HEK293T (cell line): ENCODE results near the gene OS9.
"Not testable (repeated sequence)": the region's sequence is repeated elsewhere in the genome, so short reads cannot be mapped to it uniquely, and the experiment has no call there.

ENCODE experiments used
- CTCF ChIA-PET: fragments of 350-600 bp; formaldehyde crosslinking; extraction: SDS; loops from one replicate; lab custom pipeline; 2021; ENCODE audit warnings: antibody characterized with exemption, inconsistent platforms; lab: Yijun Ruan, JAX
- POLR2A ChIA-PET: fragments of 350-600 bp; formaldehyde crosslinking; extraction: SDS; loops from one replicate; lab custom pipeline; 2020; ENCODE audit warnings: antibody characterized with exemption, inconsistent platforms; lab: Yijun Ruan, JAX
- DNase-seq: peaks from one replicate; pipeline ENCODE4 v3.0.0; 2012; ENCODE audit warnings: mixed read lengths; ENCODE audit errors: extremely low spot score
- ARNT ChIP-seq: fragments of 450-650 bp; IDR thresholded peaks from 2 replicates; pipeline ENCODE4 v1.6.1; 2017; ENCODE audit warnings: mild to moderate bottlenecking
- BHLHE40 ChIP-seq: fragments of 450-650 bp; IDR thresholded peaks from 2 replicates; pipeline ENCODE4 v1.6.1; 2016; ENCODE audit warnings: mild to moderate bottlenecking, moderate library complexity, borderline replicate concordance
- CTBP1 ChIP-seq: fragments of 450-650 bp; IDR thresholded peaks from 2 replicates; pipeline ENCODE4 v1.6.1; 2016; ENCODE audit warnings: borderline replicate concordance
- ELF4 ChIP-seq: fragments of 450-650 bp; IDR thresholded peaks from 2 replicates; pipeline ENCODE4 v1.6.1; 2017; ENCODE audit warnings: antibody characterized with exemption
- FOXA1 ChIP-seq: fragments of 450-650 bp; IDR thresholded peaks from 2 replicates; pipeline ENCODE4 v1.6.1; 2016; ENCODE audit warnings: mild to moderate bottlenecking
- FOXK2 ChIP-seq: fragments of 450-650 bp; IDR thresholded peaks from 2 replicates; pipeline ENCODE4 v1.6.1; 2016; ENCODE audit warnings: mild to moderate bottlenecking
- FOXM1 ChIP-seq: fragments of 450-650 bp; IDR thresholded peaks from 2 replicates; pipeline ENCODE4 v1.6.1; 2017; ENCODE audit warnings: mild to moderate bottlenecking, borderline replicate concordance
- HDGF ChIP-seq: fragments of 450-650 bp; IDR thresholded peaks from 2 replicates; pipeline ENCODE4 v1.6.1; 2017; ENCODE audit warnings: antibody characterized with exemption, borderline replicate concordance
- L3MBTL2 ChIP-seq: fragments of 450-650 bp; conservative IDR thresholded peaks from 2 replicates; pipeline ENCODE4 v1.6.1; 2016; ENCODE audit warnings: mild to moderate bottlenecking
- LEF1 ChIP-seq: fragments of 450-650 bp; IDR thresholded peaks from 2 replicates; pipeline ENCODE4 v1.6.1; 2017; ENCODE audit warnings: mild to moderate bottlenecking, borderline replicate concordance
- NFRKB ChIP-seq: fragments of 450-650 bp; IDR thresholded peaks from 2 replicates; pipeline ENCODE4 v1.6.1; 2016; ENCODE audit warnings: mild to moderate bottlenecking, moderate library complexity
- PKNOX1 ChIP-seq: fragments of 450-650 bp; IDR thresholded peaks from 2 replicates; pipeline ENCODE4 v1.6.1; 2016
- SP1 ChIP-seq: fragments of 450-650 bp; IDR thresholded peaks from 2 replicates; pipeline ENCODE4 v1.6.1; 2017
- SUZ12 ChIP-seq: fragments of 450-650 bp; IDR thresholded peaks from 2 replicates; pipeline ENCODE4 v1.6.1; 2016; ENCODE audit warnings: mild to moderate bottlenecking
- TARDBP ChIP-seq: fragments of 450-650 bp; IDR thresholded peaks from 2 replicates; pipeline ENCODE4 v1.6.1; 2016
- ZNF384 ChIP-seq: fragments of 450-650 bp; IDR thresholded peaks from 2 replicates; pipeline ENCODE4 v1.6.1; 2016

The OS9 gene

GRCh38 chr12:57657744-57658143 is 36.2 kb upstream of the OS9 start:
- DNase-seq = no peak
- TF ChIP-seq TARDBP (no peak), SP1 (no peak), FOXA1 (no peak), ARNT (no peak), L3MBTL2 (no peak), CTBP1 (no peak), PKNOX1 (no peak), LEF1 (no peak), FOXM1 (no peak), FOXK2 (no peak), HDGF (no peak), BHLHE40 (no peak), ZNF384 (no peak), SUZ12 (no peak), ELF4 (no peak), NFRKB (no peak)
- POLR2A ChIA-PET = no interaction called here
- CTCF ChIA-PET = interaction anchor here (1.2 kb wide), 1 partner anchor 25 kb away, joined by 5 read pairs; the partner anchor contains the start of gene B4GALNT1

DNA sequence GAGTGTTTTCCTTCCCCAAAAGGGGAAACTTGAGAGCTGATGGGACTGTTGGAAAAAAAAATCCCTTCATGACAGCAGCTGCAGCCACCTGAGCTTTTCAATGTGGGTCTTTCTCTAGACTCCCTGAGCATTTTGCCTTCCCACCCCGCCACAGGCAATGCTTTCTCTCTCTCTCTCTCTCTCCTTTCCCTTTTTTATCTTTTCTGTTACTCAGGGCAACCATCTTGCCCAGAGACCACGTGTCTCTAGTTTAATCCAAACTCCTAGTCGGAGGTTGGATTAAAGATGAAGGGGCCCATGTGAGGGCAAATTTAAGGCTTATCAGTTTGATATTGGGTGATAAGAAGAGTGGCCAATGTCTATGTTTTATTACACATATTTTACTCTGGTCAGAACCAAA is 35.0 kb upstream of the OS9 start:
- no peak for DNase-seq
- POLR2A ChIA-PET = no interaction called here
- CTCF ChIA-PET = no interaction called here
- TF ChIP-seq ARNT = no peak
- TF ChIP-seq PKNOX1 = no peak
- TF ChIP-seq ZNF384 = no peak
- TF ChIP-seq ELF4 = no peak
- no peak for TF ChIP-seq BHLHE40
- TF ChIP-seq SUZ12 = no peak
- no peak for TF ChIP-seq L3MBTL2
- TF ChIP-seq FOXM1 = no peak
- TF ChIP-seq FOXA1 = no peak
- TF ChIP-seq FOXK2 = no peak
- no peak for TF ChIP-seq NFRKB
- no peak for TF ChIP-seq LEF1
- no peak for TF ChIP-seq SP1
- TF ChIP-seq HDGF = no peak
- no peak for TF ChIP-seq CTBP1
- TF ChIP-seq TARDBP = no peak

- DNase-seq = no peak
- POLR2A ChIA-PET = no interaction called here
- CTCF ChIA-PET = interaction anchor here (1.0 kb wide), 1 partner anchor 29 kb away, joined by 3 read pairs; the partner anchor contains the start of gene B4GALNT1
- no peak for TF ChIP-seq NFRKB
- no peak for TF ChIP-seq PKNOX1
- TF ChIP-seq FOXA1 = no peak
- no peak for TF ChIP-seq L3MBTL2
- TF ChIP-seq LEF1 = no peak
These were observed 32.6 kb upstream of the OS9 start for GRCh38 chr12:57661376-57661775.

DNA sequence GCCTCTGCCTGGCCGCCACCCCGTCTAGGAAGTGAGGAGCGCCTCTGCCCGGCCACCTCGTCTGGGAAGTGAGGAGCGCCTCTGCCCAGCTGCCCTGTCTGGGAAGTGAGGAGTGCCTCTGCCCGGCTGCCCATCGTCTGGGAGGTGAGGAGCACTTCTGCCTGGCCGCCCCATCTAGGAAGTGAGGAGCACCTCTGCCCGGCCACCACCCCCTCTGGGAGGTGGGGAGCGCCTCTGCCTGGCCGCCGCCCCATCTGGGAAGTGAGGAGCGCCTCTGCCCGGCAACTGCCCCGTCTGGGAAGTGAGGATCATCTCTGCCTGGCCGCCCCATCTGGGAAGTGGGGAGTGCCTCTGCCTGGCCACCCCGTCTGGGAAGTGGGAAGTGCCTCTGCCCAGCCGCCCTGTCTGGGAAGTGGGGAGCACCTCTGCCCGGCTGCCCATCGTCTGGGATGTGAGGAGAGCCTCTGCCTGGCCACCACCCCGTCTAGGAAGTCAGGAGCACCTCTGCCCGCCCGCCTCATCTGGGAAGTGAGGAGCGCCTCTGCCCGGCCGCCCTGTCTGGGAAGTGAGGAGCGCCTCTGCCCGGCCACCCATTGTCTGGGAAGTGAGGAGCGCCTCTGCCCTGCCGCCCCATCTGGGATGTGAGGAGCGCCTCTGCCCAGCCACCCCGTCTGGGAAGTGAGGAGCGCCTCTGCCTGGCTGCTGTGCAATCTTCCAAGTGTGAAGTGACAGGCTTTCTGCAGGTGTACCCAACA is 28.7 kb upstream of the OS9 start:
- CTCF ChIA-PET, POLR2A ChIA-PET, DNase-seq: not testable (repeated sequence)

DNA sequence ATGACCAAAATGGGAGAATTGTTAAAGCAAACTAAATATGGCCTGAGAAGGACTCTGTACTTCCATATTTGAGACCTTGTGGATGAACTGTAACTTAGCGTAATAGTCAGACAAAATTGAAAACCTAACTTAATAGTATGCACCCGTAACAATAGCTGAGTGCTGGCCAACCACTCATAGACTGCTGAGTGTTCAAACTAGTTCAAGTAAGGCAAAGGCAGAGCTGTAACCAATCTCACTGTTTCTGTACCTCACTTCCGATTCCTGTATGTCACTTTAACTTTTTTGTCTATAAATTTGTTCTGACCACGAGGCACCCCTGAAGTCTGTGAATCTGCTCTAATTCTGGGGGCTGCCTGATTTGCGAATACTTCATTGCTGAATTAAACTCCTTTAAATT is 27.0 kb upstream of the OS9 start:
- ChIA-PET CTCF (no interaction called here), POLR2A (no interaction called here)

DNA sequence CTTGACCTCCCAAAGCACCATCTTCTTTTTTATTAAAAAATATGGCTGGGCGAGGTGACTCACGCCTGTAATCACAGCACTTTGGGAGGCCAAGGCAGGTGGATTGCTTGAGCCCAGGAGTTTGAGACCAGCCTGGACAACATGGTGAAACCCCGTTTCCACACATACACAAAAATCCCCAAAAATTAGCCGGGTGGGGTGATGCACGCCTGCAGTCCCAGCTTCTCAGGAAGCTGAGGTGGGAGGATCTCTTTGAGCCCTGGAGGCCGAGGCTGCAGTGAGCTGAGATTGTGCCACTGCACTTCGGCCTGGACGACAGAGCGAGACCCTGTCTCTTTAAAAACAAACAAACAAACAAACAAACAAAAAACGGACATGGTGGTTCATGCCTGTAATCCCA is 24.2 kb upstream of the OS9 start:
- DNase-seq, CTCF ChIA-PET, POLR2A ChIA-PET: not testable (repeated sequence)

More for the DNA sequence above, 27.0 kb upstream of the OS9 start:
- no peak for TF ChIP-seq TARDBP
- TF ChIP-seq ELF4 = no peak
- no peak for TF ChIP-seq L3MBTL2
- TF ChIP-seq FOXK2 = no peak
- no peak for TF ChIP-seq FOXA1
- TF ChIP-seq SP1 = no peak
- TF ChIP-seq NFRKB = no peak
- TF ChIP-seq SUZ12 = no peak
- TF ChIP-seq ZNF384 = no peak
- TF ChIP-seq PKNOX1 = no peak
- TF ChIP-seq LEF1 = no peak
- TF ChIP-seq ARNT = no peak
- DNase-seq = no peak

- DNase-seq, CTCF ChIA-PET, POLR2A ChIA-PET: not testable (repeated sequence)
These were observed 22.1 kb upstream of the OS9 start for GRCh38 chr12:57671811-57672210.
